HG03175 (cell line): ENCODE data around the gene ZNF138.

Experiments used
- ATAC-seq: cut with Tn5 transposase; IDR thresholded peaks from one replicate; pipeline ENCODE4 v1.9.1; 2021; ENCODE audit warnings: mild to moderate bottlenecking, moderate library complexity; ENCODE audit not compliant: unreplicated experiment

The ZNF138 gene

DNA sequence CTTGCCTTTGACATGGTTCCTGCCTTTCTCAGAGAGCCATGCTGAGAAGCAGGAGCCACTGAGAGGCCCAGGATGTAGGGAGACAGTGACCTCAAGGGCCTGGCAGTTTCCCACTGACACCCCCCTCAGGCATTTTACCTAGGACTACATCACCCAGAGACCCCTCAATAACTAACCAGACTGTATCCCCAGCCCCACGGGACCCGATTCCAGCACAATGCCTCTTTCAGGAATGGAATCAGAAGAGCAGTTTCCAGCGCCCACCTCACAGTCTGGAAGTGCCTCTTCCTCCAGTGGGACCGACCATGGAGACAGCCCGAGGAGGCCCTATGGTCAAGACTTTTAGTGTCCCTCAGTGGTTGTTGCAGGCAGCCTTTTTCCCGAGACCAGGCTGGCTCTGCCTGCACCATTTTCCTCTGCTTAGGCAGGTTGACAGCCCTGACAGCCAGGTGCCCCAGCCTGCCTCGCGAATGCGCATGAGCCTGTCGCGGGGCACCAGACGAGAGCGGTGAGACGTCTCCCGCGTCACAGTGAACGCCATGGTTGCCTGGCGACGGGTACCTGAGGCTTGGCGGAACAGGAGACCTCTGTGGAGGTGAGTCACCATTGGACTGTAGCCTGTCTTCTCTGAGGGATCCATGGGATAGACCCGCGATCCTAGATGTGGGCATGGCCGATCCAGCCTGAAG is 80.5 kb downstream of the ZNF138 start:
- no peak for ATAC-seq

DNA sequence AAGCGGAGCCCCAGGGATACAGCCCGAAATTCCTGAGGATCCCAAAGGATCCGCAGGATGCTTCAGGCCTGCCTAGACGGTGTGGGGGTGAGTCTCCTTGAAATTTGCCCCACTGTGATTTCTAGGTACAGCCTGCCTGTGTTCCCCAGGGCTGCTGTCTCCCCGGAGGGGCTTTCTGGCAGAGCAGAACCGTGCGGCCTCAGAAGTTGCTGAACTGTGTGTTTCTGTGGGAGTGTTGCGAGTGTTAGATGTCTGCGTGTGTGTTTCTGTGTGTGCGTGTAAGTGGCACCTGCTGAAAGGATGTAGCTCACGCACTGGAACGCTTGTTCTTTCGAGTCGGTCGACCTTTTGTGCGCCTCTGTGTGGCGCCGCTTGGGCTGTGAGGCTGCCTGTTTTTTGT is 81.0 kb downstream of the ZNF138 start:
- ATAC-seq = no peak

DNA sequence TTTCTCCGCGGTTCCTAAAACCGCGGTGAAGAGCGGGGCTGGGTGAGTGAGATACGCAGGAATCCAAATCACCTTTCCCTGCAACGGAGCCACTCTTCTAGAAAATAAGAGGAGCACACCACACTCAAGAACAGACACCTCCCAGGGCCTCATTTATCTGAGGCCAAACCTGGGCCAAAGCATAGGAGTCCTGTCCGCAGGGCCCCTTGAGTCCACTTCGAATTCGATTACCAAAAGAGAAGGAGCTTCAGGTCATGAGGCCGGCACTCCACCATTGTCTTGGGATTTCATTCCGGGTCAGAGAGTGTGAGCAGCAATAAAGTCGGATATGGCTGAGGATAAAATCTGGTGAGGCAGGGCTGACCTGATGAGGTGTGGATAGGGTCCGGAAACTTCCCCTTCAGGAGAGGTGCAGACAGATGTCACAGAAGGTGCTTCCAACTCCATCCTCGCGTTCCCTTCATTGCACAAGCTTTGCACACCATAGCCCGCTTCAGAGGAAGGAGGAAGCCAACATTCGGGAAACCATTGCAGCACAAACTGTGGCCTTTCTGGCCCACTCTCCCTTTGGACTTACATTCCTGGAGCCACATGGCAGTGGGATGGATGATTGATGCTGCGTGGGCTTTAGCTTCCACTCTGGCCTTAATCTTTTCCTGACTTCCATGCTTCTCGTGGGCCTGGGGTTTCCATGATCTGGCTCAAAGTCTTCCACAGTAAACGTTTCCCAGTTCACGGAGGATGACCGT is 81.6 kb downstream of the ZNF138 start:
- no peak for ATAC-seq

GRCh38 chr7:64876792-64877713 is 82.8 kb downstream of the ZNF138 start:
- ATAC-seq = no peak

DNA sequence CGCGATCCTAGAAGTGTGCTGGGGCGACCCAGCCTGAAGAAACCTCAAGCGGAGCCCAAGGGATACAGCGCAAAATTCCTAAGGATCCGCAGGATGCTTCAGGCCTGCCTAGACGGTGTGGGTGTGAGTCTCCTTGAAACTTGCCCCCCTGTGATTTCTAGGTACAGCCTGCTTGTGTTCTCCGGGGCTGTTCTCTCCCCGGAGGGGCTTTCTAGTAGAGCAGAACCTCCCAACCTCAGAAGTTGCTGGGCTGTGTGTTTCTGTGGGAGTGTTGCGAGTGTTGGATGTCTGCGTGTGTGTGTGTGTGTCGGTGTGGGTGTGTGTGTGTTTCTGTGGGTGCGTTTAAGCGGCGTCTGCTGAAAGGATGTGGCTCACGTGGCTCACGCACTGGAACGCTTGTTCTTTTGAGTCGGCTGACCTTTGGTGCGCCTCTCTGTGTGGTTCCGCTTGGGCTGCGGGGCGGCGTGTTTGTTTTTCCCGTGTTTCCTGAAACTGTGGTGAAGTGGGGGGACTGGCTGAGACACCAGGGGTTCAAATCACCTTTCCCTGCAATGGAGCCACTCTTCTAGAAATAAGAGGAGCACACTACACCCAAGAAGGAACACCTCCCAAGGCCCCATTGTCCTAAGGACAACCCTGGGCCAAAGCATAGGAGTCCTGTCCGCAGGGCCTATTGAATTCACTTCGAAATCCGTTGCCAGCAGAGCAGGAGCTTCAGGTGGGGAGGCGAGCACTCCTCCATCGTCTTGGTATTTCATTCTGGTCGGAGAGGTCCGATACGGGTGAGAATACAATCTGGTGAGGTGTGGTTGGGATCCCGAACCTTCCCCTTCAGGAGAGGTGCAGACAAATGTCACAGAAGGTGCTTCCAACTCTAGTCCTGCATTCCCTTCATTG is 83.7 kb downstream of the ZNF138 start:
- ATAC-seq = no peak

DNA sequence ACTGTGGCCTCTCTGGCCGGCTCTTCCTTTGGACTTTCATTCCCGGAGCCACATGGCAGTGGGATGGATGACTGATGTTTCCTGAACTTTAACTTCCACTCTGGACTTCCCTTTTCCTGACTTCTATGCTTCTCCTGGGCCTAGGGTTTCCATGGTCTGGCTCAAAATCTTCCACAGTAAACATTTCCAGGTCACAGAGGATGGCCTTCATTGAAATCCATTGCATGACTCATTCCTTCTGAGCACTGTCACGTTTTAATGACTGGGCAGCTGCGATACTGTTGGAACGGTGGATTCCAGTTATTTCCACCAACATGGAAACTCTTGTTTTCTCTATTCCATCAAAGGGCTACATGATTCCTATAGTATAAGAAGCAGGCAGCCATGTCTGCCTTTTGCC is 84.5 kb downstream of the ZNF138 start:
- ATAC-seq = no peak

GRCh38 chr7:64879086-64879730 is 85.0 kb downstream of the ZNF138 start:
- no peak for ATAC-seq

DNA sequence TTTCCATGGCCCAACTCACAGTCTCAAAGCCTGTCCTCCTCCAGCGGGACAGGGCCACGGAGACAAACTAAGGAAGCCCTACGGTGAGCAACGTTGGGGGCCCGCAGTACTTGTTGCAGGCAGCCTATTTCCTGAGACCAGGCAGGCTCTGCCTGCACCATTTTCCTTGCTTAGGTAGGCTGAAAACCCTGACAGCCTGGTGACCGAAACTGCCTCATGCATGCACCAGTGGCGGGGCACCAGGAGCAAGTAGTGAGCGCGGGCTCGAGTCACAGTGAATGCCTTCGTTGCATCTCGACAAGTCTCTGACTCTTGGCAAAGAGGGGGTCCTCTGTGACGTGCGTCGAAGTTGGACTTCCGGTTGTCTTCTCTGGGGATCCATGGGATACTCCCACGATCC is 85.6 kb downstream of the ZNF138 start:
- no peak for ATAC-seq

DNA sequence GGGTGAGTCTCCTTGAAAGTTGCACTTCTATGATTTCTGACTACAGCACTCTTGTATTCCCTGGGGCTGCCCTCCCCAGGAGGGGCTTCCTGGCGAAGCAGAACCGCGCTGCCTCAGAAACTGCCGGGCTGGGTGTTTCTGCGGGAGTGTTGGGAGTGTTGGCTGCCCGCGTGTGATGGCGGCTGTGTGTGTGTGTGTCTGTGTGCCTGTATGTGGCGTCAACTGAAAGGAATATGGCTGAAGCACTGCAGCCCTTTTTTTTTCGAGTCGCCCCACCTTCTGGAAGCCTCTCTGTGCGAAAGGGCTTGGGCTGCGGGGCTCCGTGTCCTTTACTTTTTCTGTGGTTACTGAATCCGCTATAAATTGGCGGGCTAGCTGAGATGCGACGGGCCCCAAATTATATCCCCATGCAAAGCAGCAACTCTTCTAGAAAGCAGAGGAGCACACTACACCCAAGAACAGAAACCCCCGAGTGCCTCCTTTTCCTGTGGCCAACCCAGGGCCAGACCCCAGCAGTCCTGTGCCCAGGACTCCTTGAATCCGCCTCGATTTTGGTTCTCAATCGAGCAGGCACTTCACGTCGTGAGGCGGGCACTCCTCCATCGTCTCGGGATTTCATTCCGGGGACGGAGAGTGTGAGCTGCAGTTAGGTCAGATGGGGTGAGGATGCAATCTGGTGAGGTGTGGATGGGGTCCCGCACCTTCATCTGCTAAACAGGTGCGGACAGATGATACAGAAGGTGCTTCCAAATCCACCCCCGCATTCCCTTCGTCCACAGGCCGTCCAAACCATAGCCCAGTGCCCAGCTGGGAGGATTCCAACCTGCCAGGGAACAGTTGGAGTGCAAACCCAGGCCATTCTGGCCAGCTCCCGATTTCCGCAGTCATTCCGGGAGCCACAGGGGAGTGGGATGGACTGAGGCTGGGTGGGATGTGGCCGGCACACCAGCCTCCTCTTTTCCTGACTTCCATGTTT is 86.4 kb downstream of the ZNF138 start:
- ATAC-seq = no peak

DNA sequence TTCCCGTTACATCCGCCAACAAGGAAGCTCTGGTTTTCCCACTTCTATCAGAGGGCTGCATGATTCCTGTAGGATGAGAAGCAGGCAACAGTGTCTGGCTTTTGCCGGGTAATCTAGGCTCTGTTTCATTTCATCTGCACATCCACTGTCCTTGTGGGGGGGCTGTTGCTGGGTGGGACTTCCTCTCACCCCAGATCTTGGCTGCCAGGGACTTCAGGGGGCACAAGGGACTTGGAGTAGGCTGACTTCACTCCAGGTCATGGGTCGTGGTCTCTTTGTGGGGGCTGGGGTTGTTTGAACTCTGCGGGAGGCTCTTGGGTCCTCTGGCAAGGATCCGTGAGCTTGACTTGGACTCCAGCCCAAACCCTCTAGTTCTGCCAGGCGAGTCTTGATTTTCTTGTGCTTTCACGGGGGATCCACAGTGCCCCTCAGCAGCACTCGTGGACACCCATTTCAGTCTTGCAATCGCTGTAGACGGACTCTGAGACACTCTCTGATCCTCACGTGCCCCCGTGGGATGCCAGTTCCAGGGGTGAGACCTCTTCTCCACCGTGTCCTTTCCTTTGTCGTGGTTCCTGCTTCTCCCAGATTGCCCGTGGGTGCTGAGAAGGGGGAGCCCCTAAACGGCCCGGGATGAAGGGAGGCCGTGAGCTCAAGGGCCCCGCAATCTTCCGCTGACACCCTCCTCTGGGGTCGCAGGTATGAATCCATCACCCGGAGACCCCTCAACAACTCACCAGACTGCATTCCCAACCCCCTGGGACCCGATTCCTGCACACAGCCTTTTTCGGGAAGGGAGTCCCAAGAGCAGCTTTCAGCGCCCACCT is 87.4 kb downstream of the ZNF138 start:
- no peak for ATAC-seq

- ATAC-seq = no peak
These were observed 88.3 kb downstream of the ZNF138 start for GRCh38 chr7:64882341-64883112.
